HepG2 (cell line): ENCODE data around the gene PPP1R13B. TPM values are rescaled to one million over a fixed set of nuclear protein-coding genes. Genes with fewer than 3 reads are reported as not detected.

Source experiments
- ATAC-seq: fragments of 200-7000 bp; cut with Tn5 transposase; 3 replicates; pipeline ENCODE4 v1.9.1; 2020; ENCODE audit warnings: mild to moderate bottlenecking, moderate library complexity
- BruUV-seq: library from RNA; stranded (reverse); fragments of 400-500 nt; replicated peaks from 2 replicates; lab custom pipeline; 2021; lab: Mats Ljungman, UMichigan
- CTCF ChIA-PET: fragments of 300-600 bp; formaldehyde crosslinking; extraction: SDS; loops from one replicate; lab custom pipeline; 2021; ENCODE audit warnings: low total read pairs, inconsistent platforms, low intra/inter-chr PET ratio; lab: Yijun Ruan, JAX
- POLR2A ChIA-PET: fragments of 350-600 bp; sonication (Branson Sonifier 250); formaldehyde crosslinking; loops from one replicate; lab custom pipeline; 2020; ENCODE audit warnings: antibody characterized with exemption, inconsistent platforms; lab: Yijun Ruan, JAX
- DNase-seq: peaks from one replicate; pipeline ENCODE4 v3.0.0-alpha.2; 2015; ENCODE audit warnings: low spot score
- FAIRE-seq: peaks from 3 replicates; lab custom pipeline; 2011; peaks lifted over from hg19 to GRCh38; lab: Jason Lieb, UNC
- H2AFZ ChIP-seq: one replicate; pipeline ENCODE4 v1.6.1; 2011; ENCODE audit warnings: low read length, inconsistent platforms
- H3K27ac ChIP-seq: fragments of 300-600 bp; 3 replicates; pipeline ENCODE4 v1.8.0; 2011; ENCODE audit warnings: mixed run types, mild to moderate bottlenecking, mixed read lengths, low read length, inconsistent platforms; ENCODE audit not compliant: insufficient read depth; ENCODE audit errors: extremely low read length
- H3K27me3 ChIP-seq, 2 experiments: fragments of 200-600 bp in 1 of 2; 2 replicates in 1 of 2; 3 replicates in 1 of 2; pipeline versions ENCODE4 v1.6.0 to v1.8.0; 2011; ENCODE audit warnings: low read length in 2 of 2, mild to moderate bottlenecking in 2 of 2, moderate library complexity in 2 of 2, inconsistent platforms in 1 of 2; ENCODE audit not compliant: insufficient read depth in 2 of 2, control insufficient read depth in 1 of 2
- H3K36me3 ChIP-seq, 2 experiments: fragments of 200-600 bp in 1 of 2; replicated peaks in 1 of 2; 2 replicates in 1 of 2; 3 replicates in 1 of 2; pipeline versions ENCODE4 v1.5.1 to v1.8.0; 2011; ENCODE audit warnings: low read length in 2 of 2, inconsistent platforms in 1 of 2; ENCODE audit not compliant: insufficient read depth in 2 of 2, control insufficient read depth in 1 of 2
- H3K4me1 ChIP-seq: 2 replicates; pipeline ENCODE4 v1.5.1; 2012; ENCODE audit warnings: low read length, inconsistent platforms; ENCODE audit not compliant: insufficient read depth
- H3K4me2 ChIP-seq: 2 replicates; pipeline ENCODE4 v1.6.0; 2011; ENCODE audit warnings: low read depth, low read length, inconsistent platforms
- H3K4me3 ChIP-seq, 3 experiments: fragments of 200-600 bp in 1 of 3; sonication (generic), shearing (Covaris generic) in 1 of 3; replicated peaks in 1 of 3; 2 replicates each; pipeline ENCODE4 v1.5.1; 2011 to 2016; ENCODE audit warnings: low read length in 3 of 3, inconsistent platforms in 2 of 3, low read depth in 2 of 3, mild to moderate bottlenecking in 2 of 3, control low read depth in 1 of 3, mixed read lengths in 1 of 3; ENCODE audit not compliant: insufficient read depth in 1 of 3
- H3K79me2 ChIP-seq: one replicate; pipeline ENCODE4 v1.6.1; 2011; ENCODE audit warnings: low read length, inconsistent platforms; ENCODE audit not compliant: insufficient read depth
- H3K9ac ChIP-seq: 2 replicates; pipeline ENCODE4 v1.6.0; 2011; ENCODE audit warnings: mild to moderate bottlenecking, low read depth, low read length, inconsistent platforms; ENCODE audit not compliant: insufficient read depth
- H3K9me3 ChIP-seq: 2 replicates; pipeline ENCODE4 v1.5.1; 2012; ENCODE audit warnings: mild to moderate bottlenecking, low read length
- H4K20me1 ChIP-seq: 2 replicates; pipeline ENCODE4 v1.6.0; 2011; ENCODE audit warnings: inconsistent platforms, mild to moderate bottlenecking, low read length, moderate library complexity; ENCODE audit not compliant: insufficient read depth
- ATF1 ChIP-seq: IDR thresholded peaks from 2 replicates; pipeline ENCODE4 v1.6.1; 2016; ENCODE audit warnings: mild to moderate bottlenecking, control low read depth
- CTCF ChIP-seq: sonication (generic); formaldehyde crosslinking; IDR thresholded peaks from 2 replicates; pipeline ENCODE4 v1.5.0; 2020; ENCODE audit warnings: mild to moderate bottlenecking, missing genetic modification reagents, moderate library complexity
- JUNB ChIP-seq: sonication (generic); formaldehyde crosslinking; IDR thresholded peaks from 2 replicates; pipeline ENCODE4 v1.8.0; 2022; ENCODE audit warnings: missing genetic modification reagents, mild to moderate bottlenecking, borderline replicate concordance
- KDM5B ChIP-seq: sonication (generic); formaldehyde crosslinking; IDR thresholded peaks from 2 replicates; pipeline ENCODE4 v1.4.0; 2020; ENCODE audit warnings: missing genetic modification reagents, mild to moderate bottlenecking, borderline replicate concordance
- RFX1 ChIP-seq: fragments of 450-650 bp; IDR thresholded peaks from 2 replicates; pipeline ENCODE4 v1.6.1; 2017
- SNRNP70 ChIP-seq: fragments of 200-400 bp; formaldehyde crosslinking; IDR thresholded peaks from 2 replicates; pipeline ENCODE4 v1.6.1; 2017; ENCODE audit warnings: mild to moderate bottlenecking, low read depth, low read length, moderate library complexity
- TBP ChIP-seq: sonication (generic); formaldehyde crosslinking; IDR thresholded peaks from 2 replicates; pipeline ENCODE4 v1.5.0; 2020; ENCODE audit warnings: missing genetic modification reagents
- TBX2 ChIP-seq: sonication (generic); formaldehyde crosslinking; IDR thresholded peaks from 2 replicates; pipeline ENCODE4 v1.5.0; 2020; ENCODE audit warnings: missing genetic modification reagents, mild to moderate bottlenecking, borderline replicate concordance
- WIZ ChIP-seq: sonication (generic); formaldehyde crosslinking; IDR thresholded peaks from 2 replicates; pipeline ENCODE4 v1.5.1; 2020; ENCODE audit warnings: mild to moderate bottlenecking, missing genetic modification reagents
- ZBTB21 ChIP-seq: sonication (generic); formaldehyde crosslinking; IDR thresholded peaks from 2 replicates; pipeline ENCODE4 v1.4.0; 2020; ENCODE audit warnings: missing genetic modification reagents
- ZC3H13 ChIP-seq: sonication (generic); formaldehyde crosslinking; IDR thresholded peaks from 2 replicates; pipeline ENCODE4 v1.8.1; 2023; ENCODE audit warnings: mild to moderate bottlenecking, missing genetic modification reagents, moderate library complexity
- ZNF430 ChIP-seq: sonication (generic); formaldehyde crosslinking; IDR thresholded peaks from 2 replicates; pipeline ENCODE4 v1.9.0; 2021; ENCODE audit warnings: mild to moderate bottlenecking, missing genetic modification reagents
- ZNF468 ChIP-seq: sonication (generic); formaldehyde crosslinking; IDR thresholded peaks from 2 replicates; pipeline ENCODE4 v1.8.0; 2022; ENCODE audit warnings: mild to moderate bottlenecking, moderate library complexity, missing genetic modification reagents
- ZNF605 ChIP-seq: sonication (generic); formaldehyde crosslinking; IDR thresholded peaks from 2 replicates; pipeline ENCODE4 v1.8.0; 2022; ENCODE audit warnings: mild to moderate bottlenecking, missing genetic modification reagents
- ZNF737 ChIP-seq: sonication (generic); formaldehyde crosslinking; IDR thresholded peaks from 2 replicates; pipeline ENCODE4 v1.5.0; 2020; ENCODE audit warnings: missing genetic modification reagents, mild to moderate bottlenecking, borderline replicate concordance
- ZNF761 ChIP-seq: sonication (generic); formaldehyde crosslinking; conservative IDR thresholded peaks from 2 replicates; pipeline ENCODE4 v1.4.0; 2020; ENCODE audit warnings: mild to moderate bottlenecking, missing genetic modification reagents
- WGBS: methylation state at CpG from one replicate; pipeline ENCODE4 v1.1.6; 2017; ENCODE audit warnings: low lambda C conversion rate; 5-methylcytosine and 5-hydroxymethylcytosine counted together
- in situ Hi-C: cut with HindIII; loops from 2 replicates; pipeline ENCODE4 v1.10.0; 2017; ENCODE audit warnings: low pct_unique_long_range_greater_than_20kb; ENCODE audit not compliant: extremely low pct_ligation_motif_present
- intact Hi-C: fragments of 100-400 bp; cut with micrococcal nuclease; formaldehyde crosslinking; loops from one replicate; pipeline ENCODE4 v1.10.0; 2022; ENCODE audit not compliant: unreplicated experiment
- polyA plus RNA-seq, 8 experiments: library from polyadenylated mRNA; depleted of rRNA in 3 of 8; stranded (reverse) in 7 of 8; unstranded in 1 of 8; fragments of >200 nt; fragmentation: Illumina TruSeq in 4 of 8; extraction: Trizol in 4 of 8; gene quantifications; 2 replicates each; pipeline versions ENCODE4 v1.2.1 to v1.2.3, GENCODE V29; 2011 to 2016; ENCODE audit warnings: low read depth in 4 of 8, missing spikeins in 1 of 8, mixed read lengths in 1 of 8; ENCODE audit not compliant: insufficient read depth in 1 of 8
- total RNA-seq, 5 experiments: library from RNA; depleted of rRNA; stranded (reverse); fragments of >200 nt; fragmentation: Illumina TruSeq; extraction: Trizol; gene quantifications; 2 replicates each; pipeline ENCODE4 v1.2.3, GENCODE V29; 2016; ENCODE audit warnings: low read depth in 1 of 5
- TF ChIP-seq, protein P1 (sequence below): IDR thresholded peaks from 2 replicates; pipeline ENCODE4 v1.6.1; 2016; ENCODE audit warnings: mild to moderate bottlenecking
- TF ChIP-seq, protein P2 (sequence below): sonication (generic); formaldehyde crosslinking; IDR thresholded peaks from 2 replicates; pipeline ENCODE4 v1.5.0; 2020; ENCODE audit warnings: missing genetic modification reagents
- TF ChIP-seq, protein P3 (sequence below): sonication (generic); formaldehyde crosslinking; conservative IDR thresholded peaks from 2 replicates; pipeline ENCODE4 v1.4.0; 2020; ENCODE audit warnings: missing genetic modification reagents
- TF ChIP-seq, protein P4 (sequence below): sonication (generic); formaldehyde crosslinking; IDR thresholded peaks from 2 replicates; pipeline ENCODE4 v1.9.0; 2021; ENCODE audit warnings: missing genetic modification reagents, mild to moderate bottlenecking, borderline replicate concordance

Gene PPP1R13B
- total and polyA plus RNA-seq, 2 of the 13 experiments (the other 11 are each of a cell fraction or from before 2014, with no cell fraction given): 4.6 to 9.4 TPM

DNA sequence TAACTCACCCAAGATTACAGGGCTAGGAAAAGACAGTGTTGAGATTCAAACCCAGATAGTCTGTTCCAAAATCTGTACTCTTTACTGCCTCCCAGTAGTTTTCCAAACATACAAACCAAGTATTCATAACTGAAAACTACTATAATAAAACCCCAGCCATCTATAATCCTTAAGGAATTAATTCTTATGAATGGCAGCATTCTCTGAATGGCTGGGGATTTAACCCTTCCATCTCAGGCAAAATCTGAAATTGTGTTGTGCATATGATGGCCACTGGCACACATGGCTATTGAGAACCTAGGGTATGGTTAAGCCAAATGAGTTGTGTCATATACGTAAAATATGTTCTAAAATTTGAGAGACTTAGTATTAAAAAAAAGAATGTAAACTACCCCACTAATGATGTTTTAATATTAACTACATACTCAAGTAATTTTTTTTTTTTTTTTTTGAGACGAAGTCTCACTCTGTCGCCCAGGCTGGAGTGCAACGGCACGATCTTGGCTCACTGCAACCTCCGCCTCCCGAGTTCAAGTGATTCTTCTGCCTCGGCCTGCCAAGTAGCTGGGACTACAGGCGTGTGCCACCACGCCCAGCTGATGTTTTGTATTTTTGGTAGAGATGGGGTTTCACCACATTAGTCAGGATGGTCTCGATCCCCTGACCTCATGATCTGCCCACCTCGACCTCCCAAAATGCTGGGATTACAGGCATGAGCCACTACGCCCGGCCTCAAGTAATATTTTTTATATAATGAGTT lies 16.7 kb downstream of the PPP1R13B start:
- CTCF ChIA-PET: no interaction called here
- intact Hi-C loops (no loop called here), in situ Hi-C loops (no loop called here)
- BruUV-seq: no TSS peak
- Histone ChIP-seq H4K20me1 (no peaks in the 10 kb centered on the region), H3K4me1 (peaks cover 5% of the 10 kb centered on the region), H3K4me2 (no peak overlapping the region), H3K79me2 (peaks cover 41% of the 10 kb centered on the region), H3K9me3 (no peaks in the 10 kb centered on the region), H3K36me3 (no peaks in the 10 kb centered on the region), H3K9ac (no peak overlapping the region), H2AFZ (no peak overlapping the region), H3K27ac (no peak overlapping the region), H3K27me3 (no peaks in the 10 kb centered on the region), H3K4me3 (no peak overlapping the region)
- DNase-seq (no peak), ATAC-seq (no peak), FAIRE-seq (no peak)
- TF ChIP-seq ZNF761 (no peak), ZNF430 (CRISPR knock-in tag) (no peak), RFX1 (no peak), SNRNP70 (no peak), ZNF737 (CRISPR knock-in tag) (no peak), TBX2 (CRISPR knock-in tag) (no peak), KDM5B (CRISPR knock-in tag) (no peak), WIZ (no peak), ATF1 (CRISPR knock-in tag) (no peak), ZNF605 (CRISPR knock-in tag) (no peak), JUNB (CRISPR knock-in tag) (no peak), ZBTB21 (CRISPR knock-in tag) (no peak), TBP (CRISPR knock-in tag) (no peak), ZNF468 (CRISPR knock-in tag) (no peak), CTCF (CRISPR knock-in tag) (no peak), ZC3H13 (CRISPR knock-in tag) (no peak)
- TF ChIP-seq, protein P1, sequence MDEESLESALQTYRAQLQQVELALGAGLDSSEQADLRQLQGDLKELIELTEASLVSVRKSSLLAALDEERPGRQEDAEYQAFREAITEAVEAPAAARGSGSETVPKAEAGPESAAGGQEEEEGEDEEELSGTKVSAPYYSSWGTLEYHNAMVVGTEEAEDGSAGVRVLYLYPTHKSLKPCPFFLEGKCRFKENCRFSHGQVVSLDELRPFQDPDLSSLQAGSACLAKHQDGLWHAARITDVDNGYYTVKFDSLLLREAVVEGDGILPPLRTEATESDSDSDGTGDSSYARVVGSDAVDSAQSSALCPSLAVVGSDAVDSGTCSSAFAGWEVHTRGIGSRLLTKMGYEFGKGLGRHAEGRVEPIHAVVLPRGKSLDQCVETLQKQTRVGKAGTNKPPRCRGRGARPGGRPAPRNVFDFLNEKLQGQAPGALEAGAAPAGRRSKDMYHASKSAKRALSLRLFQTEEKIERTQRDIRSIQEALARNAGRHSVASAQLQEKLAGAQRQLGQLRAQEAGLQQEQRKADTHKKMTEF (CRISPR knock-in tag): no peak
- TF ChIP-seq, protein P2, sequence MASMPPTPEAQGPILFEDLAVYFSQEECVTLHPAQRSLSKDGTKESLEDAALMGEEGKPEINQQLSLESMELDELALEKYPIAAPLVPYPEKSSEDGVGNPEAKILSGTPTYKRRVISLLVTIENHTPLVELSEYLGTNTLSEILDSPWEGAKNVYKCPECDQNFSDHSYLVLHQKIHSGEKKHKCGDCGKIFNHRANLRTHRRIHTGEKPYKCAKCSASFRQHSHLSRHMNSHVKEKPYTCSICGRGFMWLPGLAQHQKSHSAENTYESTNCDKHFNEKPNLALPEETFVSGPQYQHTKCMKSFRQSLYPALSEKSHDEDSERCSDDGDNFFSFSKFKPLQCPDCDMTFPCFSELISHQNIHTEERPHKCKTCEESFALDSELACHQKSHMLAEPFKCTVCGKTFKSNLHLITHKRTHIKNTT: no peak
- TF ChIP-seq, protein P3, sequence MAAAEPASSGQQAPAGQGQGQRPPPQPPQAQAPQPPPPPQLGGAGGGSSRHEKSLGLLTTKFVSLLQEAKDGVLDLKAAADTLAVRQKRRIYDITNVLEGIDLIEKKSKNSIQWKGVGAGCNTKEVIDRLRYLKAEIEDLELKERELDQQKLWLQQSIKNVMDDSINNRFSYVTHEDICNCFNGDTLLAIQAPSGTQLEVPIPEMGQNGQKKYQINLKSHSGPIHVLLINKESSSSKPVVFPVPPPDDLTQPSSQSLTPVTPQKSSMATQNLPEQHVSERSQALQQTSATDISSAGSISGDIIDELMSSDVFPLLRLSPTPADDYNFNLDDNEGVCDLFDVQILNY (CRISPR knock-in tag): no peak
- TF ChIP-seq, protein P4, sequence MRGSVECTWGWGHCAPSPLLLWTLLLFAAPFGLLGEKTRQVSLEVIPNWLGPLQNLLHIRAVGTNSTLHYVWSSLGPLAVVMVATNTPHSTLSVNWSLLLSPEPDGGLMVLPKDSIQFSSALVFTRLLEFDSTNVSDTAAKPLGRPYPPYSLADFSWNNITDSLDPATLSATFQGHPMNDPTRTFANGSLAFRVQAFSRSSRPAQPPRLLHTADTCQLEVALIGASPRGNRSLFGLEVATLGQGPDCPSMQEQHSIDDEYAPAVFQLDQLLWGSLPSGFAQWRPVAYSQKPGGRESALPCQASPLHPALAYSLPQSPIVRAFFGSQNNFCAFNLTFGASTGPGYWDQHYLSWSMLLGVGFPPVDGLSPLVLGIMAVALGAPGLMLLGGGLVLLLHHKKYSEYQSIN (CRISPR knock-in tag): no peak
- 98% methylated on average over 14 of the region's 14 CpGs for WGBS
- POLR2A ChIA-PET: no interaction called here
